Measurements from ENCODE around the gene MMP11. TPM values are rescaled to one million over a fixed set of nuclear protein-coding genes. Genes with fewer than 3 reads are reported as not detected.
A peak's percentile ranks its signal among the peaks of the same experiment; 100 is the strongest.

MMP11 gene
- total RNA-seq, 1 donor from 2014 or later = 7.6 TPM

GRCh38 chr22:23744485-23744884, 28.2 kb upstream of the MMP11 start:
- intact Hi-C loops (cut with DNase I) = no loop called here
- Histone ChIP-seq H3K27ac (no peak overlapping the region), H3K4me1 (peaks cover 0 to 6% of the 10 kb centered on the region in 2 donors), H3K36me3 (peaks cover 31 to 47% of the 10 kb centered on the region in 2 donors), H3K27me3 (no peaks in the 10 kb centered on the region), H3K4me3 (no peak overlapping the region), H3K9me3 (no peaks in the 10 kb centered on the region)
- no peak for TF ChIP-seq CTCF (IDR thresholded peaks at IDR 0.05)
- no peak for DNase-seq (ENCODE audit: low spot score in 2 of 2)

GRCh38 chr22:23745791-23746190, 26.9 kb upstream of the MMP11 start:
- peaks cover 0 to 8% of the 10 kb centered on the region in 2 donors for H3K4me1 ChIP-seq

GRCh38 chr22:23749841-23750301, 22.8 kb upstream of the MMP11 start:
- H3K36me3 ChIP-seq = peaks cover 4 to 7% of the 10 kb centered on the region in 2 donors
- intact Hi-C loops (cut with DNase I) = loop anchor here (2.0 kb wide), 1 partner anchor 33 kb away; no protein-coding TSS in a partner anchor
- no peak for TF ChIP-seq CTCF (IDR thresholded peaks at IDR 0.05)
- H3K9me3 ChIP-seq = no peaks in the 10 kb centered on the region
- H3K27me3 ChIP-seq = no peaks in the 10 kb centered on the region
- no peak for DNase-seq (ENCODE audit: low spot score in 2 of 2)
- H3K4me3 ChIP-seq = peak overlapping the region; percentile 75 to 88
- peak overlapping the region; percentile 81 to 92 for H3K27ac ChIP-seq
- peaks cover 0 to 3% of the 10 kb centered on the region in 2 donors for H3K4me1 ChIP-seq

More at GRCh38 chr22:23745791-23746190, 26.9 kb upstream of the MMP11 start:
- H3K27ac ChIP-seq = no peak overlapping the region
- H3K4me3 ChIP-seq = no peak overlapping the region
- H3K27me3 ChIP-seq = no peaks in the 10 kb centered on the region
- H3K9me3 ChIP-seq = no peaks in the 10 kb centered on the region
- no peak for DNase-seq (ENCODE audit: low spot score in 2 of 2)
- no peak for TF ChIP-seq CTCF (IDR thresholded peaks at IDR 0.05)
- H3K36me3 ChIP-seq = peaks cover 31 to 46% of the 10 kb centered on the region in 2 donors
- intact Hi-C loops (cut with DNase I) = no loop called here

GRCh38 chr22:23750367-23750713, 22.3 kb upstream of the MMP11 start:
- Histone ChIP-seq H3K27ac (peak overlapping the region; percentile 81 to 92), H3K4me3 (peak overlapping the region; percentile 75 to 88), H3K4me1 (peaks cover 0 to 3% of the 10 kb centered on the region in 2 donors), H3K36me3 (peaks cover 0 to 3% of the 10 kb centered on the region in 2 donors), H3K9me3 (no peaks in the 10 kb centered on the region), H3K27me3 (no peaks in the 10 kb centered on the region)
- DNase-seq (ENCODE audit: low spot score in 2 of 2) = no peak
- intact Hi-C loops (cut with DNase I) = loop anchor here (2.0 kb wide), 1 partner anchor 34 kb away; no protein-coding TSS in a partner anchor
- no peak for TF ChIP-seq CTCF (IDR thresholded peaks at IDR 0.05)

- no peaks in the 10 kb centered on the region for H3K27me3 ChIP-seq
- H3K27ac ChIP-seq = peak within 1 kb of the TSS; percentile 81 to 92
- no peaks in the 10 kb centered on the region for H3K9me3 ChIP-seq
- peak within 1 kb of the TSS; percentile 75 to 88 for H3K4me3 ChIP-seq
- intact Hi-C loops (cut with DNase I) = loop anchor here (1.0 to 2.0 kb wide), 2 partner anchors 16 to 34 kb away; partner anchors contain the start of gene CHCHD10
- DNase-seq (ENCODE audit: low spot score in 2 of 2) = peak; percentile 36 to 92
- peaks cover 0 to 3% of the 10 kb centered on the region in 2 donors for H3K4me1 ChIP-seq
- peak in 2 of 3 experiments; percentile 13 to 21 for TF ChIP-seq CTCF (IDR thresholded peaks at IDR 0.05)
- no peaks in the 10 kb centered on the region for H3K36me3 ChIP-seq
These were observed 21.8 kb upstream of the MMP11 start, which contains the start of gene ZNF70 for GRCh38 chr22:23750714-23751440. TSS of gene ZNF70 (minus strand) at chr22:23751112. CDS start at chr22:23745140, 5,972 bp downstream.

Data from ascending aorta (tissue), 2 donors.